Measurements from ENCODE around the gene ACSL5.
"Not testable (repeated sequence)": the region's sequence is repeated elsewhere in the genome, so short reads cannot be mapped to it uniquely, and the experiment has no call there.

Gene ACSL5

GRCh38 chr10:112374724-112375541, 1.0 kb downstream of the ACSL5 start:
- Histone ChIP-seq H3K4me3 (ENCODE audit: severe bottlenecking) (no peak overlapping the region), H3K27ac (ENCODE audit: poor library complexity, severe bottlenecking) (peak overlapping the region; percentile 13), H3K36me3 (ENCODE audit: low read depth) (no peaks in the 10 kb centered on the region), H3K27me3 (ENCODE audit: insufficient read depth, poor library complexity, severe bottlenecking) (no peaks in the 10 kb centered on the region), H3K4me1 (ENCODE audit: insufficient read depth, poor library complexity, severe bottlenecking) (peaks cover 7% of the 10 kb centered on the region), H3K9me3 (ENCODE audit: severe bottlenecking) (no peaks in the 10 kb centered on the region)
- DNase-seq (ENCODE audit: low spot score) (no peak), ATAC-seq (ENCODE audit: low read depth) (no peak)
- TF ChIP-seq CTCF (IDR thresholded peaks at IDR 0.05; ENCODE audit: poor library complexity, severe bottlenecking) = no peak

- no peaks in the 10 kb centered on the region for H3K27me3 ChIP-seq (ENCODE audit: insufficient read depth, poor library complexity, severe bottlenecking)
- no peak overlapping the region for H3K4me3 ChIP-seq (ENCODE audit: severe bottlenecking)
- ATAC-seq (ENCODE audit: low read depth) (peak; percentile 69), DNase-seq (ENCODE audit: low spot score) (no peak)
- H3K4me1 ChIP-seq (ENCODE audit: insufficient read depth, poor library complexity, severe bottlenecking) = peaks cover 7% of the 10 kb centered on the region
- H3K27ac ChIP-seq (ENCODE audit: poor library complexity, severe bottlenecking) = peak overlapping the region; percentile 13
- no peaks in the 10 kb centered on the region for H3K9me3 ChIP-seq (ENCODE audit: severe bottlenecking)
- no peaks in the 10 kb centered on the region for H3K36me3 ChIP-seq (ENCODE audit: low read depth)
- TF ChIP-seq CTCF (IDR thresholded peaks at IDR 0.05; ENCODE audit: poor library complexity, severe bottlenecking) = no peak
These were observed 1.9 kb downstream of the ACSL5 start for GRCh38 chr10:112375721-112376395.

- peaks cover 7% of the 10 kb centered on the region for H3K4me1 ChIP-seq (ENCODE audit: insufficient read depth, poor library complexity, severe bottlenecking)
- no peak overlapping the region for H3K4me3 ChIP-seq (ENCODE audit: severe bottlenecking)
- DNase-seq (ENCODE audit: low spot score) (no peak), ATAC-seq (ENCODE audit: low read depth) (no peak)
- H3K27me3 ChIP-seq (ENCODE audit: insufficient read depth, poor library complexity, severe bottlenecking) = no peaks in the 10 kb centered on the region
- no peak for TF ChIP-seq CTCF (IDR thresholded peaks at IDR 0.05; ENCODE audit: poor library complexity, severe bottlenecking)
- no peaks in the 10 kb centered on the region for H3K36me3 ChIP-seq (ENCODE audit: low read depth)
- H3K27ac ChIP-seq (ENCODE audit: poor library complexity, severe bottlenecking) = peak overlapping the region; percentile 13
- no peaks in the 10 kb centered on the region for H3K9me3 ChIP-seq (ENCODE audit: severe bottlenecking)
These were observed 2.5 kb downstream of the ACSL5 start for GRCh38 chr10:112376396-112376790.

- H3K9me3 ChIP-seq (ENCODE audit: severe bottlenecking); DNase-seq (ENCODE audit: low spot score); H3K4me1 ChIP-seq (ENCODE audit: insufficient read depth, poor library complexity, severe bottlenecking); H3K4me3 ChIP-seq (ENCODE audit: severe bottlenecking); H3K27ac ChIP-seq (ENCODE audit: poor library complexity, severe bottlenecking); ATAC-seq (ENCODE audit: low read depth); H3K27me3 ChIP-seq (ENCODE audit: insufficient read depth, poor library complexity, severe bottlenecking); H3K36me3 ChIP-seq (ENCODE audit: low read depth): not testable (repeated sequence)
These were observed 3.2 kb downstream of the ACSL5 start for GRCh38 chr10:112377116-112377515.

GRCh38 chr10:112379635-112380296, 5.8 kb downstream of the ACSL5 start:
- Histone ChIP-seq H3K4me1 (ENCODE audit: insufficient read depth, poor library complexity, severe bottlenecking) (peaks cover 7% of the 10 kb centered on the region), H3K4me3 (ENCODE audit: severe bottlenecking) (no peak overlapping the region), H3K9me3 (ENCODE audit: severe bottlenecking) (no peaks in the 10 kb centered on the region), H3K27ac (ENCODE audit: poor library complexity, severe bottlenecking) (no peak overlapping the region), H3K36me3 (ENCODE audit: low read depth) (no peaks in the 10 kb centered on the region), H3K27me3 (ENCODE audit: insufficient read depth, poor library complexity, severe bottlenecking) (no peaks in the 10 kb centered on the region)
- no peak for DNase-seq (ENCODE audit: low spot score)
- no peak for TF ChIP-seq CTCF (IDR thresholded peaks at IDR 0.05; ENCODE audit: poor library complexity, severe bottlenecking)
- ATAC-seq (ENCODE audit: low read depth) = no peak; the same call in 2 of the 3 replicates
